ENCODE measurements around the gene VSIG8. TPM values are rescaled to one million over a fixed set of nuclear protein-coding genes. Genes with fewer than 3 reads are reported as not detected.
A peak's percentile ranks its signal among the peaks of the same experiment; 100 is the strongest.

Gene VSIG8
- total and polyA plus RNA-seq, 2 donors (not counting 1 experiment from before 2014, with no cell fraction given): not detected

GRCh38 chr1:159911326-159912070 lies 49.0 kb upstream of the VSIG8 start:
- DNase-seq: peak; percentile 49
- Mint-ChIP-seq H3K27ac (peak overlapping the region; percentile 98), H3K4me1 (peaks cover 54% of the 10 kb centered on the region), H3K4me3 (peak overlapping the region; percentile 79), H3K27me3 (no peaks in the 10 kb centered on the region), H3K9me3 (ENCODE audit: insufficient read depth) (no peaks in the 10 kb centered on the region)
- H3K27me3 ChIP-seq (replicated peaks in 1 of 4; ENCODE audit: control extremely low read depth in 1 of 4, control insufficient read depth in 3 of 4, insufficient read depth in 4 of 4, low read length in 3 of 4): no peaks in the 10 kb centered on the region
- H3K4me2 ChIP-seq (replicated peaks; ENCODE audit: low read depth, low read length, poor library complexity, severe bottlenecking): peak overlapping the region; percentile 61
- peaks cover 4% of the 10 kb centered on the region for H3K79me2 ChIP-seq (ENCODE audit: control insufficient read depth, insufficient read depth, low read length)
- H3K36me3 ChIP-seq (replicated peaks in 1 of 2; ENCODE audit: control extremely low read depth in 1 of 2, control insufficient read depth in 1 of 2, extremely low read depth in 1 of 2, insufficient read depth in 2 of 2, low read length in 1 of 2): peaks cover 0 to under 1% of the 10 kb centered on the region in 2 experiments
- no peaks in the 10 kb centered on the region for H3K9me3 ChIP-seq (ENCODE audit: control extremely low read depth in 1 of 3, control insufficient read depth in 2 of 3, insufficient read depth in 1 of 3, low read length in 2 of 3)
- ATAC-seq (ENCODE audit: low read depth): no peak
- H2AFZ ChIP-seq (ENCODE audit: insufficient read depth, low read depth, low read length, poor library complexity, severe bottlenecking): no peak overlapping the region
- ChIA-PET CTCF (no interaction called here), POLR2A (interaction anchor here (1.1 kb wide), 1 partner anchor 52 kb away, joined by 3 read pairs; no protein-coding TSS in a partner anchor)
- H3K9ac ChIP-seq (ENCODE audit: low read length): peak overlapping the region; percentile 43
- WGBS (ENCODE audit: insufficient coverage): 70% methylated on average over 2 of the region's 6 CpGs
- peak overlapping the region; percentile 81 to 96 for H3K27ac ChIP-seq (ENCODE audit: low read length in 2 of 2)
- intact Hi-C loops (cut with micrococcal nuclease): no loop called here
- H3K4me3 ChIP-seq (ENCODE audit: control extremely low read depth in 1 of 5, extremely low read depth in 1 of 5, insufficient read depth in 1 of 5, low read depth in 2 of 5, low read length in 4 of 5): peak overlapping the region in 1 of 5 experiments; percentile 6
- peaks cover 38 to 42% of the 10 kb centered on the region in 2 donors for H3K4me1 ChIP-seq (ENCODE audit: control insufficient read depth in 2 of 2, insufficient read depth in 2 of 2, low read length in 2 of 2)
- H4K20me1 ChIP-seq (ENCODE audit: control insufficient read depth, insufficient read depth, low read length, poor library complexity, severe bottlenecking): no peaks in the 10 kb centered on the region
- TF ChIP-seq EZH2 (IDR thresholded peaks at IDR 0.05; ENCODE audit: borderline replicate concordance, insufficient read depth, low read depth, low read length, poor library complexity, severe bottlenecking) (no peak), CTCF (IDR thresholded peaks at IDR 0.05) (no peak)
